K562 (cell line): ENCODE data around the gene TLCD1. TPM values are rescaled to one million over a fixed set of nuclear protein-coding genes. Genes with fewer than 3 reads are reported as not detected.

Experiments
- CHD1 ChIP-seq: fragments of 200-600 bp; sonication (generic); IDR thresholded peaks from one replicate; pipeline ENCODE4 v1.6.1; 2012; ENCODE audit warnings: mild to moderate bottlenecking, moderate library complexity, low read length, inconsistent platforms
- CREM ChIP-seq: IDR thresholded peaks from 2 replicates; pipeline ENCODE4 v1.6.1; 2014; ENCODE audit warnings: antibody characterized with exemption, low read depth
- DNMT1 ChIP-seq: fragments of 450-650 bp; IDR thresholded peaks from 2 replicates; pipeline ENCODE4 v1.6.1; 2016; ENCODE audit warnings: antibody characterized with exemption, mild to moderate bottlenecking
- FOXA3 ChIP-seq, 2 experiments: fragments of 450-650 bp in 1 of 2; sonication (generic) in 1 of 2; formaldehyde crosslinking; IDR thresholded peaks in 1 of 2; conservative IDR thresholded peaks in 1 of 2; 2 replicates each; pipeline versions ENCODE4 v1.4.0 to v1.8.0; 2020 to 2022; ENCODE audit warnings: mild to moderate bottlenecking in 2 of 2, missing genetic modification reagents in 1 of 2
- FOXK2 ChIP-seq, 2 experiments: fragments of 450-650 bp; IDR thresholded peaks in 1 of 2; conservative IDR thresholded peaks in 1 of 2; 2 replicates each; pipeline ENCODE4 v1.6.1; 2016; ENCODE audit warnings: low read depth in 2 of 2, mild to moderate bottlenecking in 1 of 2
- HDGF ChIP-seq: fragments of 450-650 bp; IDR thresholded peaks from 2 replicates; pipeline ENCODE4 v1.6.1; 2016
- NUFIP1 ChIP-seq: fragments of 450-650 bp; IDR thresholded peaks from 2 replicates; pipeline ENCODE4 v1.6.1; 2018; ENCODE audit not compliant: partially characterized antibody
- PTBP1 ChIP-seq: fragments of 200-400 bp; formaldehyde crosslinking; IDR thresholded peaks from 2 replicates; pipeline ENCODE4 v1.6.1; 2017; ENCODE audit warnings: low read depth, low read length
- SLC30A9 ChIP-seq: fragments of 250-450 bp; sonication (Bioruptor Pico); IDR thresholded peaks from 2 replicates; pipeline ENCODE4 v1.8.0; 2022; ENCODE audit warnings: mild to moderate bottlenecking, moderate library complexity
- TBL1XR1 ChIP-seq, 2 experiments: IDR thresholded peaks; 2 replicates each; pipeline ENCODE4 v1.6.1; 2012; ENCODE audit warnings: improper control_type of control experiment in 2 of 2, low read length in 2 of 2, mild to moderate bottlenecking in 1 of 2
- TBP ChIP-seq: optimal IDR thresholded peaks from 2 replicates; pipeline ENCODE3; 2011; ENCODE audit warnings: low read depth, low read length, improper control_type of control experiment
- ZNF124 ChIP-seq: sonication (generic); formaldehyde crosslinking; IDR thresholded peaks from 2 replicates; pipeline ENCODE4 v1.8.1; 2022; ENCODE audit warnings: missing genetic modification reagents
- ZNF583 ChIP-seq: fragments of 250-450 bp; sonication (Bioruptor Pico); IDR thresholded peaks from 2 replicates; pipeline ENCODE4 v1.4.0; 2020
- ZSCAN32 ChIP-seq: fragments of 450-650 bp; formaldehyde crosslinking; IDR thresholded peaks from 2 replicates; pipeline ENCODE4 v1.4.0; 2020; ENCODE audit warnings: mild to moderate bottlenecking, moderate library complexity
- polyA plus RNA-seq, 8 experiments: library from polyadenylated mRNA; depleted of rRNA in 4 of 8; stranded (reverse) in 5 of 8; unstranded in 3 of 8; fragments of >200 nt; fragmentation: Nextera tagmentation in 2 of 8; fragmentation: Illumina TruSeq in 1 of 8; extraction: Ambion mirVana in 2 of 8; extraction: Trizol in 1 of 8; gene quantifications; 2 replicates each; pipeline versions ENCODE4 v1.2.1 to v1.2.3, GENCODE V29; 2011 to 2014; ENCODE audit warnings: inconsistent platforms in 1 of 8, missing spikeins in 1 of 8
- total RNA-seq, 7 experiments: library from RNA; depleted of rRNA in 6 of 7; stranded (reverse); fragments of >200 nt in 6 of 7; fragmentation: Illumina TruSeq in 2 of 7; extraction: Trizol in 2 of 7; gene quantifications; 2 replicates each; pipeline versions ENCODE4 v1.2.1 to v1.2.3, GENCODE V29; 2011 to 2021; ENCODE audit warnings: low replicate concordance in 1 of 7
- TF ChIP-seq, protein P1 (sequence below): fragments of 250-450 bp; sonication (Bioruptor Pico); IDR thresholded peaks from 2 replicates; pipeline ENCODE4 v1.8.0; 2022; ENCODE audit warnings: inconsistent platforms
- TF ChIP-seq, protein P2 (sequence below): fragments of 450-650 bp; IDR thresholded peaks from 2 replicates; pipeline ENCODE4 v1.6.1; 2017; ENCODE audit warnings: mild to moderate bottlenecking, moderate library complexity
- TF ChIP-seq, protein P3 (sequence below): sonication (generic); formaldehyde crosslinking; IDR thresholded peaks from 2 replicates; pipeline ENCODE4 v1.5.0; 2020; ENCODE audit warnings: missing genetic modification reagents
- TF ChIP-seq, protein P4 (sequence below): sonication (generic); formaldehyde crosslinking; IDR thresholded peaks from 2 replicates; pipeline ENCODE4 v1.8.1; 2023; ENCODE audit warnings: mild to moderate bottlenecking, missing genetic modification reagents
- TF ChIP-seq, protein P5 (sequence below): sonication (generic); formaldehyde crosslinking; IDR thresholded peaks from 2 replicates; pipeline ENCODE4 v1.8.1; 2023; ENCODE audit warnings: missing genetic modification reagents, mild to moderate bottlenecking, borderline replicate concordance

The TLCD1 gene
- total and polyA plus RNA-seq, 9 of the 15 experiments (the other 6 are each of a cell fraction or from before 2014, with no cell fraction given): 6.8 to 37.7 (median 21.7) TPM

DNA sequence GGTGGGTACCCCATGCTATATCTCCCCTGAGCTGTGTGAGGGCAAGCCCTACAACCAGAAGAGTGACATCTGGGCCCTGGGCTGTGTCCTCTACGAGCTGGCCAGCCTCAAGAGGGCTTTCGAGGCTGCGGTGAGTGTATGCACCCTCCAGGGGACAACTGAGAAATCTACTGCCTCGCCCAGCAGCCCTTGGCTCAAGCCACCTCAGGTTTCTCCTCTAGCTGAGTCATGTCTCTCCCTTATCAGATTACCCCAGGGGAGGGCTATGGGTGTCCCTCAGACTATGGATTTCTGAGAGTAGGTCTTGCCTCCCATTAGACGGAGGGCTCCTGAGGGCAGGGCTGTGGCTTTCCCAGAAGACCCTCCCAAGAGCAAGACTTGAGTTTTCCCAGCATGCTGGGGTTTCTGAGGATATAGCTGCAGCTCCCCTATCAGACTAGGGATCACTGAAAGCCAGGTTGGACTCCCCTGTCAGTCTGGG is 9.2 kb upstream of the TLCD1 start (continued):
- TF ChIP-seq, protein P1, sequence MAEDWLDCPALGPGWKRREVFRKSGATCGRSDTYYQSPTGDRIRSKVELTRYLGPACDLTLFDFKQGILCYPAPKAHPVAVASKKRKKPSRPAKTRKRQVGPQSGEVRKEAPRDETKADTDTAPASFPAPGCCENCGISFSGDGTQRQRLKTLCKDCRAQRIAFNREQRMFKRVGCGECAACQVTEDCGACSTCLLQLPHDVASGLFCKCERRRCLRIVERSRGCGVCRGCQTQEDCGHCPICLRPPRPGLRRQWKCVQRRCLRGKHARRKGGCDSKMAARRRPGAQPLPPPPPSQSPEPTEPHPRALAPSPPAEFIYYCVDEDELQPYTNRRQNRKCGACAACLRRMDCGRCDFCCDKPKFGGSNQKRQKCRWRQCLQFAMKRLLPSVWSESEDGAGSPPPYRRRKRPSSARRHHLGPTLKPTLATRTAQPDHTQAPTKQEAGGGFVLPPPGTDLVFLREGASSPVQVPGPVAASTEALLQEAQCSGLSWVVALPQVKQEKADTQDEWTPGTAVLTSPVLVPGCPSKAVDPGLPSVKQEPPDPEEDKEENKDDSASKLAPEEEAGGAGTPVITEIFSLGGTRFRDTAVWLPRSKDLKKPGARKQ (CRISPR knock-in tag): no peak
- TF ChIP-seq FOXA3 (CRISPR knock-in tag; conservative IDR thresholded peaks at IDR 0.05 in 1 of 2, IDR thresholded peaks at IDR 0.05 in 1 of 2) (no peak), HDGF (no peak), ZSCAN32 (CRISPR knock-in tag) (no peak), PTBP1 (no peak), CREM (peak; percentile 13; the same call in 1 of the 2 replicates), ZNF124 (CRISPR knock-in tag) (no peak), TBL1XR1 (IDR thresholded peaks at IDR 0.05; ENCODE audit: low read length in 2 of 2) (peak in 1 of 2 experiments; percentile 74; a peak in 2 of 4 replicates), DNMT1 (no peak), FOXK2 (conservative IDR thresholded peaks at IDR 0.05 in 1 of 2, IDR thresholded peaks at IDR 0.05 in 1 of 2; ENCODE audit: low read depth in 2 of 2) (no peak), SLC30A9 (no peak), ZNF583 (CRISPR knock-in tag) (peak; percentile 61; the same call in 1 of the 2 replicates), TBP (peak; percentile 67), NUFIP1 (peak; percentile 37), CHD1 (no peak)
- TF ChIP-seq, protein P2, sequence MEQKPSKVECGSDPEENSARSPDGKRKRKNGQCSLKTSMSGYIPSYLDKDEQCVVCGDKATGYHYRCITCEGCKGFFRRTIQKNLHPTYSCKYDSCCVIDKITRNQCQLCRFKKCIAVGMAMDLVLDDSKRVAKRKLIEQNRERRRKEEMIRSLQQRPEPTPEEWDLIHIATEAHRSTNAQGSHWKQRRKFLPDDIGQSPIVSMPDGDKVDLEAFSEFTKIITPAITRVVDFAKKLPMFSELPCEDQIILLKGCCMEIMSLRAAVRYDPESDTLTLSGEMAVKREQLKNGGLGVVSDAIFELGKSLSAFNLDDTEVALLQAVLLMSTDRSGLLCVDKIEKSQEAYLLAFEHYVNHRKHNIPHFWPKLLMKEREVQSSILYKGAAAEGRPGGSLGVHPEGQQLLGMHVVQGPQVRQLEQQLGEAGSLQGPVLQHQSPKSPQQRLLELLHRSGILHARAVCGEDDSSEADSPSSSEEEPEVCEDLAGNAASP: no peak
- TF ChIP-seq, protein P3, sequence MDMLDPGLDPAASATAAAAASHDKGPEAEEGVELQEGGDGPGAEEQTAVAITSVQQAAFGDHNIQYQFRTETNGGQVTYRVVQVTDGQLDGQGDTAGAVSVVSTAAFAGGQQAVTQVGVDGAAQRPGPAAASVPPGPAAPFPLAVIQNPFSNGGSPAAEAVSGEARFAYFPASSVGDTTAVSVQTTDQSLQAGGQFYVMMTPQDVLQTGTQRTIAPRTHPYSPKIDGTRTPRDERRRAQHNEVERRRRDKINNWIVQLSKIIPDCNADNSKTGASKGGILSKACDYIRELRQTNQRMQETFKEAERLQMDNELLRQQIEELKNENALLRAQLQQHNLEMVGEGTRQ: no peak
- TF ChIP-seq, protein P4, sequence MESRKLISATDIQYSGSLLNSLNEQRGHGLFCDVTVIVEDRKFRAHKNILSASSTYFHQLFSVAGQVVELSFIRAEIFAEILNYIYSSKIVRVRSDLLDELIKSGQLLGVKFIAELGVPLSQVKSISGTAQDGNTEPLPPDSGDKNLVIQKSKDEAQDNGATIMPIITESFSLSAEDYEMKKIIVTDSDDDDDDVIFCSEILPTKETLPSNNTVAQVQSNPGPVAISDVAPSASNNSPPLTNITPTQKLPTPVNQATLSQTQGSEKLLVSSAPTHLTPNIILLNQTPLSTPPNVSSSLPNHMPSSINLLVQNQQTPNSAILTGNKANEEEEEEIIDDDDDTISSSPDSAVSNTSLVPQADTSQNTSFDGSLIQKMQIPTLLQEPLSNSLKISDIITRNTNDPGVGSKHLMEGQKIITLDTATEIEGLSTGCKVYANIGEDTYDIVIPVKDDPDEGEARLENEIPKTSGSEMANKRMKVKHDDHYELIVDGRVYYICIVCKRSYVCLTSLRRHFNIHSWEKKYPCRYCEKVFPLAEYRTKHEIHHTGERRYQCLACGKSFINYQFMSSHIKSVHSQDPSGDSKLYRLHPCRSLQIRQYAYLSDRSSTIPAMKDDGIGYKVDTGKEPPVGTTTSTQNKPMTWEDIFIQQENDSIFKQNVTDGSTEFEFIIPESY (CRISPR knock-in tag): no peak
- TF ChIP-seq, protein P5, sequence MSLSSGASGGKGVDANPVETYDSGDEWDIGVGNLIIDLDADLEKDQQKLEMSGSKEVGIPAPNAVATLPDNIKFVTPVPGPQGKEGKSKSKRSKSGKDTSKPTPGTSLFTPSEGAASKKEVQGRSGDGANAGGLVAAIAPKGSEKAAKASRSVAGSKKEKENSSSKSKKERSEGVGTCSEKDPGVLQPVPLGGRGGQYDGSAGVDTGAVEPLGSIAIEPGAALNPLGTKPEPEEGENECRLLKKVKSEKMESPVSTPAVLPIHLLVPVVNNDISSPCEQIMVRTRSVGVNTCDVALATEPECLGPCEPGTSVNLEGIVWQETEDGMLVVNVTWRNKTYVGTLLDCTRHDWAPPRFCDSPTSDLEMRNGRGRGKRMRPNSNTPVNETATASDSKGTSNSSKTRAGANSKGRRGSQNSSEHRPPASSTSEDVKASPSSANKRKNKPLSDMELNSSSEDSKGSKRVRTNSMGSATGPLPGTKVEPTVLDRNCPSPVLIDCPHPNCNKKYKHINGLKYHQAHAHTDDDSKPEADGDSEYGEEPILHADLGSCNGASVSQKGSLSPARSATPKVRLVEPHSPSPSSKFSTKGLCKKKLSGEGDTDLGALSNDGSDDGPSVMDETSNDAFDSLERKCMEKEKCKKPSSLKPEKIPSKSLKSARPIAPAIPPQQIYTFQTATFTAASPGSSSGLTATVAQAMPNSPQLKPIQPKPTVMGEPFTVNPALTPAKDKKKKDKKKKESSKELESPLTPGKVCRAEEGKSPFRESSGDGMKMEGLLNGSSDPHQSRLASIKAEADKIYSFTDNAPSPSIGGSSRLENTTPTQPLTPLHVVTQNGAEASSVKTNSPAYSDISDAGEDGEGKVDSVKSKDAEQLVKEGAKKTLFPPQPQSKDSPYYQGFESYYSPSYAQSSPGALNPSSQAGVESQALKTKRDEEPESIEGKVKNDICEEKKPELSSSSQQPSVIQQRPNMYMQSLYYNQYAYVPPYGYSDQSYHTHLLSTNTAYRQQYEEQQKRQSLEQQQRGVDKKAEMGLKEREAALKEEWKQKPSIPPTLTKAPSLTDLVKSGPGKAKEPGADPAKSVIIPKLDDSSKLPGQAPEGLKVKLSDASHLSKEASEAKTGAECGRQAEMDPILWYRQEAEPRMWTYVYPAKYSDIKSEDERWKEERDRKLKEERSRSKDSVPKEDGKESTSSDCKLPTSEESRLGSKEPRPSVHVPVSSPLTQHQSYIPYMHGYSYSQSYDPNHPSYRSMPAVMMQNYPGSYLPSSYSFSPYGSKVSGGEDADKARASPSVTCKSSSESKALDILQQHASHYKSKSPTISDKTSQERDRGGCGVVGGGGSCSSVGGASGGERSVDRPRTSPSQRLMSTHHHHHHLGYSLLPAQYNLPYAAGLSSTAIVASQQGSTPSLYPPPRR (CRISPR knock-in tag): no peak
